NOMO-1 treated with DMSO at 0.1 percent for 48 hours (cell line): ENCODE results near the gene KCNE1.
A peak's percentile ranks its signal among the peaks of the same experiment; 100 is the strongest.
"Not testable (repeated sequence)": the region's sequence is repeated elsewhere in the genome, so short reads cannot be mapped to it uniquely, and the experiment has no call there.

Experiments used
- DNase-seq: peaks from one replicate; lab custom pipeline; 2025; ENCODE audit not compliant: unreplicated experiment; lab: John Stamatoyannopoulos, UW

The KCNE1 gene

GRCh38 chr21:34511787-34512455, at the start of gene KCNE1:
TSS of gene KCNE1 (minus strand) at chr21:34512210. CDS start at chr21:34449634, 62,576 bp downstream.
- peak; percentile 77 for DNase-seq

GRCh38 chr21:34561806-34562205, 49.8 kb upstream of the KCNE1 start:
- DNase-seq = no peak

- DNase-seq = no peak
Measured at GRCh38 chr21:34560609-34561008, 48.6 kb upstream of the KCNE1 start.

GRCh38 chr21:34560021-34560420, 48.0 kb upstream of the KCNE1 start:
- DNase-seq = no peak

- DNase-seq = no peak
Measured at GRCh38 chr21:34559089-34559631, 47.1 kb upstream of the KCNE1 start.

- DNase-seq = no peak
Measured at GRCh38 chr21:34558166-34558565, 46.2 kb upstream of the KCNE1 start.

- DNase-seq = no peak
Measured at GRCh38 chr21:34557261-34557660, 45.3 kb upstream of the KCNE1 start.

GRCh38 chr21:34554670-34555069, 42.7 kb upstream of the KCNE1 start:
- not testable (repeated sequence) for DNase-seq

- no peak for DNase-seq
Measured at GRCh38 chr21:34554227-34554626, 42.2 kb upstream of the KCNE1 start.

- DNase-seq = no peak
Measured at GRCh38 chr21:34553151-34553952, 41.3 kb upstream of the KCNE1 start.

GRCh38 chr21:34552360-34553098, 40.5 kb upstream of the KCNE1 start:
- DNase-seq = no peak

- DNase-seq = no peak
Measured at GRCh38 chr21:34550182-34550799, 38.3 kb upstream of the KCNE1 start.

- DNase-seq = no peak
Measured at GRCh38 chr21:34548781-34549376, 36.9 kb upstream of the KCNE1 start.

- DNase-seq = peak; percentile 36
Measured at GRCh38 chr21:34546542-34546941, 34.5 kb upstream of the KCNE1 start.

- peak; percentile 89 for DNase-seq
Measured at GRCh38 chr21:34545079-34545884, 33.3 kb upstream of the KCNE1 start.

GRCh38 chr21:34544032-34544496, 32.1 kb upstream of the KCNE1 start:
- peak; percentile 22 for DNase-seq

GRCh38 chr21:34543017-34543416, 31.0 kb upstream of the KCNE1 start:
- DNase-seq = no peak

GRCh38 chr21:34540206-34540605, 28.2 kb upstream of the KCNE1 start:
- DNase-seq = no peak

GRCh38 chr21:34537838-34538237, 25.8 kb upstream of the KCNE1 start:
- no peak for DNase-seq

GRCh38 chr21:34536820-34537219, 24.8 kb upstream of the KCNE1 start:
- DNase-seq = no peak
